Measurements from ENCODE around the gene PHLDA3. TPM values are rescaled to one million over a fixed set of nuclear protein-coding genes. Genes with fewer than 3 reads are reported as not detected.
A peak's percentile ranks its signal among the peaks of the same experiment; 100 is the strongest.
"Not testable (repeated sequence)": the region's sequence is repeated elsewhere in the genome, so short reads cannot be mapped to it uniquely, and the experiment has no call there.

The PHLDA3 gene
- total RNA-seq, 2 donors from 2014 or later, result 1.6 to 2.7 TPM

- no peaks in the 10 kb centered on the region for H3K36me3 Mint-ChIP-seq (ENCODE audit: low read depth)
Measured at GRCh38 chr1:201499795-201500669, 31.0 kb upstream of the PHLDA3 start.

GRCh38 chr1:201499191-201499590 lies 30.2 kb upstream of the PHLDA3 start:
- DNase-seq (no peak), ATAC-seq (no peak)
- H3K27ac Mint-ChIP-seq, result no peak overlapping the region
- H3K4me3 Mint-ChIP-seq, result no peak overlapping the region
- no peaks in the 10 kb centered on the region for H3K36me3 Mint-ChIP-seq (ENCODE audit: low read depth)
- H3K27me3 Mint-ChIP-seq, result no peaks in the 10 kb centered on the region
- H3K4me1 Mint-ChIP-seq, result peaks cover 21% of the 10 kb centered on the region
- no peaks in the 10 kb centered on the region for H3K9me3 ChIP-seq (ENCODE audit: control insufficient read depth, low read length, poor library complexity, severe bottlenecking)

More at GRCh38 chr1:201499795-201500669, 31.0 kb upstream of the PHLDA3 start:
- no peak for ATAC-seq
- H3K27me3 Mint-ChIP-seq, result no peaks in the 10 kb centered on the region
- H3K27ac Mint-ChIP-seq, result no peak overlapping the region
- no peak overlapping the region for H3K4me3 Mint-ChIP-seq
- DNase-seq, result no peak
- H3K4me1 Mint-ChIP-seq, result peaks cover 19% of the 10 kb centered on the region
- H3K9me3 ChIP-seq (ENCODE audit: control insufficient read depth, low read length, poor library complexity, severe bottlenecking), result no peaks in the 10 kb centered on the region

GRCh38 chr1:201498621-201499020 lies 29.6 kb upstream of the PHLDA3 start:
- no peak for ATAC-seq
- Mint-ChIP-seq H3K36me3 (ENCODE audit: low read depth) (peaks cover 2% of the 10 kb centered on the region), H3K27ac (peak overlapping the region; percentile 45)

GRCh38 chr1:201497935-201498509 lies 29.0 kb upstream of the PHLDA3 start:
- DNase-seq (no peak), ATAC-seq (no peak)
- no peaks in the 10 kb centered on the region for H3K9me3 ChIP-seq (ENCODE audit: control insufficient read depth, low read length, poor library complexity, severe bottlenecking)
- peaks cover 2% of the 10 kb centered on the region for H3K36me3 Mint-ChIP-seq (ENCODE audit: low read depth)
- H3K4me1 Mint-ChIP-seq, result peaks cover 16% of the 10 kb centered on the region
- no peak overlapping the region for H3K4me3 Mint-ChIP-seq
- H3K27me3 Mint-ChIP-seq, result no peaks in the 10 kb centered on the region
- peak overlapping the region; percentile 45 for H3K27ac Mint-ChIP-seq

More at GRCh38 chr1:201498621-201499020, 29.6 kb upstream of the PHLDA3 start:
- Mint-ChIP-seq H3K4me3 (no peak overlapping the region), H3K4me1 (peaks cover 18% of the 10 kb centered on the region), H3K27me3 (no peaks in the 10 kb centered on the region)
- no peak for DNase-seq
- no peaks in the 10 kb centered on the region for H3K9me3 ChIP-seq (ENCODE audit: control insufficient read depth, low read length, poor library complexity, severe bottlenecking)

GRCh38 chr1:201496296-201496690 lies 27.3 kb upstream of the PHLDA3 start:
- no peaks in the 10 kb centered on the region for H3K9me3 ChIP-seq (ENCODE audit: control insufficient read depth, low read length, poor library complexity, severe bottlenecking)
- Mint-ChIP-seq H3K4me1 (peaks cover 17% of the 10 kb centered on the region), H3K36me3 (ENCODE audit: low read depth) (peaks cover 6% of the 10 kb centered on the region), H3K4me3 (no peak overlapping the region), H3K27me3 (no peaks in the 10 kb centered on the region), H3K27ac (no peak overlapping the region)
- ATAC-seq (no peak), DNase-seq (no peak)

GRCh38 chr1:201495551-201496295 lies 26.7 kb upstream of the PHLDA3 start:
- no peaks in the 10 kb centered on the region for H3K9me3 ChIP-seq (ENCODE audit: control insufficient read depth, low read length, poor library complexity, severe bottlenecking)
- DNase-seq, result no peak
- H3K36me3 Mint-ChIP-seq (ENCODE audit: low read depth), result peaks cover 6% of the 10 kb centered on the region
- no peaks in the 10 kb centered on the region for H3K27me3 Mint-ChIP-seq
- H3K27ac Mint-ChIP-seq, result no peak overlapping the region
- ATAC-seq, result no peak
- no peak overlapping the region for H3K4me3 Mint-ChIP-seq
- H3K4me1 Mint-ChIP-seq, result peaks cover 17% of the 10 kb centered on the region

GRCh38 chr1:201493757-201494617 lies 25.0 kb upstream of the PHLDA3 start:
- DNase-seq, result no peak
- Mint-ChIP-seq H3K4me3 (no peak overlapping the region), H3K27me3 (no peaks in the 10 kb centered on the region), H3K36me3 (ENCODE audit: low read depth) (peaks cover 6% of the 10 kb centered on the region), H3K4me1 (peaks cover 14% of the 10 kb centered on the region), H3K27ac (peak overlapping the region; percentile 51)
- ATAC-seq, result no peak
- no peaks in the 10 kb centered on the region for H3K9me3 ChIP-seq (ENCODE audit: control insufficient read depth, low read length, poor library complexity, severe bottlenecking)

- H3K4me3 Mint-ChIP-seq; DNase-seq; ATAC-seq; H3K27me3 Mint-ChIP-seq; H3K36me3 Mint-ChIP-seq (ENCODE audit: low read depth); H3K9me3 ChIP-seq (ENCODE audit: control insufficient read depth, low read length, poor library complexity, severe bottlenecking): not testable (repeated sequence)
- Mint-ChIP-seq H3K4me1 (peaks cover 14% of the 10 kb centered on the region), H3K27ac (peak overlapping the region; percentile 29)
Measured at GRCh38 chr1:201493026-201493656, 24.2 kb upstream of the PHLDA3 start.

- H3K27ac Mint-ChIP-seq, result peak overlapping the region; percentile 29
- H3K9me3 ChIP-seq (ENCODE audit: control insufficient read depth, low read length, poor library complexity, severe bottlenecking), result no peaks in the 10 kb centered on the region
- H3K27me3 Mint-ChIP-seq, result no peaks in the 10 kb centered on the region
- no peak overlapping the region for H3K4me3 Mint-ChIP-seq
- no peak for DNase-seq
- H3K36me3 Mint-ChIP-seq (ENCODE audit: low read depth), result peaks cover 6% of the 10 kb centered on the region
- H3K4me1 Mint-ChIP-seq, result peaks cover 10% of the 10 kb centered on the region
- no peak for ATAC-seq
Measured at GRCh38 chr1:201491896-201492511, 23.0 kb upstream of the PHLDA3 start.

GRCh38 chr1:201490708-201491131 lies 21.7 kb upstream of the PHLDA3 start:
- H3K27ac Mint-ChIP-seq, result no peak overlapping the region
- ATAC-seq (no peak), DNase-seq (no peak)
- peaks cover 6% of the 10 kb centered on the region for H3K36me3 Mint-ChIP-seq (ENCODE audit: low read depth)
- H3K4me1 Mint-ChIP-seq, result peaks cover 10% of the 10 kb centered on the region
- H3K27me3 Mint-ChIP-seq, result no peaks in the 10 kb centered on the region
- no peak overlapping the region for H3K4me3 Mint-ChIP-seq
- H3K9me3 ChIP-seq (ENCODE audit: control insufficient read depth, low read length, poor library complexity, severe bottlenecking), result no peaks in the 10 kb centered on the region

- no peak for ATAC-seq
- Mint-ChIP-seq H3K27me3 (no peaks in the 10 kb centered on the region), H3K4me3 (no peak overlapping the region), H3K4me1 (peaks cover 10% of the 10 kb centered on the region), H3K36me3 (ENCODE audit: low read depth) (peaks cover 6% of the 10 kb centered on the region), H3K27ac (no peak overlapping the region)
- no peak for DNase-seq
- no peaks in the 10 kb centered on the region for H3K9me3 ChIP-seq (ENCODE audit: control insufficient read depth, low read length, poor library complexity, severe bottlenecking)
Measured at GRCh38 chr1:201489643-201490261, 20.8 kb upstream of the PHLDA3 start.
